ENCODE measurements around the gene RFLNA. TPM values are rescaled to one million over a fixed set of nuclear protein-coding genes. Genes with fewer than 3 reads are reported as not detected.

RFLNA gene
- polyA plus RNA-seq, 1 donor: 64.3 TPM

DNA sequence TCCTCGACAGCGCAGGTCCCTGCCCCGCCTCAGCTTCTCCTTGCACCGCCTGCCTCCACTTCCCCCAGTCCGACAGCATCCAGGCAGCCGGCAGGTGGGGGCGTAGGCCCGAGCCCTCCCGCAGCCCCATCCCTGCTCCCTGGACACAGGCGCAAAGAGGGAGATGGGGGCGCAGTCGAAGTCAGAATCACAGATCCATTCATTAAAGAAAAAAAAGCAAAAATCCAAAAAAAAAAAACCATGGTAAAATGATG lies 41.2 kb downstream of the RFLNA start:
- Histone ChIP-seq H3K36me3 (ENCODE audit: control insufficient read depth, insufficient read depth, low read length) (peaks cover 77% of the 10 kb centered on the region), H3K4me1 (ENCODE audit: control insufficient read depth, insufficient read depth, low read length) (peaks cover 8% of the 10 kb centered on the region), H3K4me3 (ENCODE audit: low read length) (no peak overlapping the region), H3K27me3 (ENCODE audit: control insufficient read depth, insufficient read depth, low read length) (no peaks in the 10 kb centered on the region), H3K9me3 (ENCODE audit: control insufficient read depth, low read depth, low read length) (no peaks in the 10 kb centered on the region), H3K27ac (ENCODE audit: low read length) (no peak overlapping the region)
- no CpG with 5 or more reads among the region's 12 CpGs for WGBS (ENCODE audit: insufficient coverage, low lambda C conversion rate)
- no peak for DNase-seq

DNA sequence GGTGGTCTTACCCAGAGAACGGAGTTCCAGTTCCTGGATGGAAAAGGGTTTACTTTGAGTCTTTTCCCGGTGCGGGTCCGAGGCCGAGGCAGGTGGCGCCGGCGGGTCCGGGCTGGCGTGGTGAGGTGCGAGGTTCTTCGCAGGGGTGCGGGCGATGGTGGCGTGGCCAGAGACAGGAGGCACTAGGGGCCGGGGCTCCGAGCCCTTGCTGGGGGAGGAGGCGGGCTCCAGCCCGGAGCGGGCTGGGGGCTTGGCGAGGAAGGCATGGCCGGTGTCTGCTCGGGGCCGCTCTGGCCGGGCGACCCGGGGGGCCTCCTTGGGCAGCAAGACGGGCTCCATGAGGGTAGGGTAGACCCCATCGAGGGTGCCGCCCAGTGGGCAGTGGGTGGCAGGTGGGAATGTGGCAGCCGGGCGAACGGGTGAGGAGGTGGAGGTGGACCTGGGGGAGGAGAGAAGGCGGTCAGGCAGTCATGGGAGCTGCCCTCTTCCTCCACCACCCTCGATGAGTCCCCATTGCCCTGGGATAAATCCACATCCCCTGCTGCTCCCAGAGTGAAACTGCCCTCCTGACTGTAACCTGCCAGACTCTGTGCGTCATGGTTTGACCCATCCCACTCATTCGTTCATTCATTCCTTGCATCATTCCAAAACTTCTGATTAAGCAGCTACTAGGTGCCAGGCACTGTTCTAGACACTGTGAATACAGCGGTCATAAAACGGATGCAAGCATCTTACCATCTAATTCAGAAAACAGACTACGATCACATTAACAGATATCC lies 42.0 kb downstream of the RFLNA start:
- Histone ChIP-seq H3K4me1 (ENCODE audit: control insufficient read depth, insufficient read depth, low read length) (peaks cover 8% of the 10 kb centered on the region), H3K36me3 (ENCODE audit: control insufficient read depth, insufficient read depth, low read length) (peaks cover 78% of the 10 kb centered on the region), H3K4me3 (ENCODE audit: low read length) (no peak overlapping the region), H3K9me3 (ENCODE audit: control insufficient read depth, low read depth, low read length) (no peaks in the 10 kb centered on the region), H3K27me3 (ENCODE audit: control insufficient read depth, insufficient read depth, low read length) (no peaks in the 10 kb centered on the region), H3K27ac (ENCODE audit: low read length) (no peak overlapping the region)
- DNase-seq: no peak
- no CpG with 5 or more reads among the region's 40 CpGs for WGBS (ENCODE audit: insufficient coverage, low lambda C conversion rate)

GRCh38 chr12:124337622-124338021 lies 42.7 kb downstream of the RFLNA start:
- Histone ChIP-seq H3K27ac (ENCODE audit: low read length) (no peak overlapping the region), H3K27me3 (ENCODE audit: control insufficient read depth, insufficient read depth, low read length) (no peaks in the 10 kb centered on the region), H3K9me3 (ENCODE audit: control insufficient read depth, low read depth, low read length) (no peaks in the 10 kb centered on the region), H3K36me3 (ENCODE audit: control insufficient read depth, insufficient read depth, low read length) (peaks cover 74% of the 10 kb centered on the region), H3K4me3 (ENCODE audit: low read length) (no peak overlapping the region), H3K4me1 (ENCODE audit: control insufficient read depth, insufficient read depth, low read length) (peaks cover 8% of the 10 kb centered on the region)
- DNase-seq: no peak
- no CpG with 5 or more reads among the region's 14 CpGs for WGBS (ENCODE audit: insufficient coverage, low lambda C conversion rate)

- Histone ChIP-seq H3K4me1 (ENCODE audit: control insufficient read depth, insufficient read depth, low read length) (peaks cover 8% of the 10 kb centered on the region), H3K27me3 (ENCODE audit: control insufficient read depth, insufficient read depth, low read length) (no peaks in the 10 kb centered on the region), H3K9me3 (ENCODE audit: control insufficient read depth, low read depth, low read length) (no peaks in the 10 kb centered on the region), H3K4me3 (ENCODE audit: low read length) (no peak overlapping the region), H3K36me3 (ENCODE audit: control insufficient read depth, insufficient read depth, low read length) (peaks cover 75% of the 10 kb centered on the region), H3K27ac (ENCODE audit: low read length) (no peak overlapping the region)
- WGBS (ENCODE audit: insufficient coverage, low lambda C conversion rate): 100% methylated on average over 3 of the region's 6 CpGs
- DNase-seq: no peak
Measured at GRCh38 chr12:124338448-124338847, 43.6 kb downstream of the RFLNA start.

- peaks cover 8% of the 10 kb centered on the region for H3K4me1 ChIP-seq (ENCODE audit: control insufficient read depth, insufficient read depth, low read length)
- peaks cover 75% of the 10 kb centered on the region for H3K36me3 ChIP-seq (ENCODE audit: control insufficient read depth, insufficient read depth, low read length)
- DNase-seq: no peak
- 100% methylated on average over 1 of the region's 3 CpGs for WGBS (ENCODE audit: insufficient coverage, low lambda C conversion rate)
- H3K27ac ChIP-seq (ENCODE audit: low read length): no peak overlapping the region
- H3K9me3 ChIP-seq (ENCODE audit: control insufficient read depth, low read depth, low read length): no peaks in the 10 kb centered on the region
- no peaks in the 10 kb centered on the region for H3K27me3 ChIP-seq (ENCODE audit: control insufficient read depth, insufficient read depth, low read length)
- H3K4me3 ChIP-seq (ENCODE audit: low read length): no peak overlapping the region
Measured at GRCh38 chr12:124338876-124339603, 44.1 kb downstream of the RFLNA start.

DNA sequence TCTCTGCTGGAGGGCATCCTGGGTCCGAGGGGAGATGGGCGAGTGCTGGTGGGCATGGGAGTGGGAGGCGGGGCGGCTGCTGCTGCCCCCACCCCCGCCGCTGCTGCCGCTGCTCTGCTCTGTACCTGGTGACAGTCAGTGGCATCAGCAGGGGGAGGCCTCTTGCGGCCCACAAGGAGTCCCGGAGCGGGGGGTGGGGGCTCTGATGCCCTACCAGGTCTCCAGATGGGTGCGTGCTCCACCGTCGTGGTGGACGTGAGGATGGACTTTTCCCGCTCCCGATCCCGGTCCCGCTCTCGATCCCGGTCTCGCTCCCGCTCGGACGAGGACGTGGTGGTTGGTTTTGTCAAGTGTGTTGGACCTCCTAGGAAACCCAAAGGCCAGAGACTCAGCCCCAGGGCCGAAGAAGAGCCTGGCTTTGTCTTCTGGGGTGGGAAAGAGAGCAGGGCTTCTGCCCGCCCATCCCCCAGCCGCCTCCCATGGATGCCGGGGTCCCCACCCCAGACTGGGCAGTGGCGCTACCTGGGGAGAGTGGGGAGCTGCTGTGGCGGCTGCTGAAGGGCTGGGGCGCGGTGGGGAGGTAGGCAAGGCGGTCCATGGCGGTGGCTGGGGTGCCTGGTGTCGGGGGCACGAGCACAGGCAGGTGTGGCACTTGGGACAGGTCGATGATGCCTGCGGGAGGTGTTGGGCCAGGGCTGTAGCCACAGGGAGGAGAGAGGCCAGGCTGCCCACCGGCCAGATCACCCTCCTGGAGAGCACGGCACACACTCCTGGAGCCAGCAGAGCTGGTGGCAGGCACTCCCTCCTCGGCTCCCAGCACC lies 45.4 kb downstream of the RFLNA start:
- Histone ChIP-seq H3K9me3 (ENCODE audit: control insufficient read depth, low read depth, low read length) (no peaks in the 10 kb centered on the region), H3K36me3 (ENCODE audit: control insufficient read depth, insufficient read depth, low read length) (peaks cover 75% of the 10 kb centered on the region), H3K27me3 (ENCODE audit: control insufficient read depth, insufficient read depth, low read length) (no peaks in the 10 kb centered on the region), H3K4me1 (ENCODE audit: control insufficient read depth, insufficient read depth, low read length) (peaks cover 4% of the 10 kb centered on the region), H3K4me3 (ENCODE audit: low read length) (no peak overlapping the region), H3K27ac (ENCODE audit: low read length) (no peak overlapping the region)
- no CpG with 5 or more reads among the region's 42 CpGs for WGBS (ENCODE audit: insufficient coverage, low lambda C conversion rate)
- DNase-seq: no peak

DNA sequence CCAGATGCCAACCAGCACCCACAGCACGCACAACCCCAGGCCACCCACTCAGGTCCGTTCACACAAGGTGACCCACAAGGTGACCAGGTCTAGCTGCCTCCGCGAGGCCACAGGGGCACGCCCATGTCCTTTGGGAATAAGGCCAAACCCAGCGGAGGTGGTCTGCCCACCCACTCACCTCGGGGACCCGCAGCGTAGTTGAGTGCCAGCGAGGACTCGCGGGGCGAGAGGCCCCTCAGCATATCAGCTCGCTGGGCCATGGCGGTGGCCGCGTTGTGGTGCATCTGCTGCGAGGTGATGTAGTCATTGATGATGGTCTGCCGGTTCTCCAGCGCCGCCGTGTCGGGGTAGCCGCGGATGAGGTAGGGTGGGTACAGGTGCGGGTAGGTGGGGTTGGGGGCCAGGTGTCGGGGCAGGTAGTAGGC lies 46.8 kb downstream of the RFLNA start:
- Histone ChIP-seq H3K36me3 (ENCODE audit: control insufficient read depth, insufficient read depth, low read length) (peaks cover 76% of the 10 kb centered on the region), H3K4me1 (ENCODE audit: control insufficient read depth, insufficient read depth, low read length) (peaks cover 3% of the 10 kb centered on the region), H3K27me3 (ENCODE audit: control insufficient read depth, insufficient read depth, low read length) (no peaks in the 10 kb centered on the region), H3K4me3 (ENCODE audit: low read length) (no peak overlapping the region), H3K9me3 (ENCODE audit: control insufficient read depth, low read depth, low read length) (no peaks in the 10 kb centered on the region), H3K27ac (ENCODE audit: low read length) (no peak overlapping the region)
- no peak for DNase-seq
- WGBS (ENCODE audit: insufficient coverage, low lambda C conversion rate): no CpG with 5 or more reads among the region's 27 CpGs

DNA sequence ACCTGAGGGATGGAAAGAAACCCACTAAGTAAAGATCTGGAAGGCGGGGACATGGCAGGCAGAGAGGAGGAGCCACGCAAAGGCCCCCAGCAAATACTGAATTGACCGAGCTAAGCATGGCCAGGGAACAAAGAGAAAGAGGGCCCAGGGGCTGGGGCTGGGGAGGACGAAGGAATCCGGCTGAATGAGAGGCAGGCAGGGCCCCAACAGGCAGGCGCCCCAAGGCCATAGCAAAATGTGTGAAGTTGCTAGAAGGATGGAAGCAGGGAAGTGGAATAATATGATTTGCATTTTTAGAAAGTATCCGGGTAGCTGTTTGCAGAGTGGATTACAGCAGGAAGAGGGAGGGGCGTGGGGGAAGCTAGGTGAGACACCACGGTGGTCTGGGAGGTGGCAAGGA lies 49.1 kb downstream of the RFLNA start:
- no peak for DNase-seq
- H3K36me3 ChIP-seq (ENCODE audit: control insufficient read depth, insufficient read depth, low read length): peaks cover 87% of the 10 kb centered on the region
- H3K27me3 ChIP-seq (ENCODE audit: control insufficient read depth, insufficient read depth, low read length): no peaks in the 10 kb centered on the region
- no peaks in the 10 kb centered on the region for H3K4me1 ChIP-seq (ENCODE audit: control insufficient read depth, insufficient read depth, low read length)
- no peak overlapping the region for H3K27ac ChIP-seq (ENCODE audit: low read length)
- no peaks in the 10 kb centered on the region for H3K9me3 ChIP-seq (ENCODE audit: control insufficient read depth, low read depth, low read length)
- H3K4me3 ChIP-seq (ENCODE audit: low read length): no peak overlapping the region
- 87% methylated on average over 3 of the region's 9 CpGs for WGBS (ENCODE audit: insufficient coverage, low lambda C conversion rate)

DNA sequence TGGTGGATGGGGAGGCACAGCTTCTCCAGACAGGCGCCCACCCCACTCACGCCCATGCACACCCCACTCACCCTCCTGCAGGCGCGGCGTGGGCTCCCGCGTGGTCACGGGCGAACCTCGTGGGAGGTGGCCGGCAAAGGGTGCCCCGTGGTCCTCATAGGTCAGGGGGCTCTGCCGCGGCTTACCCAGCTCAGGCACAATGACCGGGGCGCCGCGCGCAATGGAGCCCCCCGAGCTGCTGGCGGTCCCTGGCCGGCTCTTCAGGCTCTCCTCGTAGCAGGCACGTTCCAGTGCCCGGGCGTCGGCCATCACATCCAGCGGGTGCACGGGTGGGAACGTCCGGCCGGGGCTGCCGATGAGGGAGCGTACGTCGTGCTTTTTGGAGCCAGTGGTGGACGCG lies 49.6 kb downstream of the RFLNA start:
- Histone ChIP-seq H3K4me1 (ENCODE audit: control insufficient read depth, insufficient read depth, low read length) (no peaks in the 10 kb centered on the region), H3K9me3 (ENCODE audit: control insufficient read depth, low read depth, low read length) (no peaks in the 10 kb centered on the region), H3K27ac (ENCODE audit: low read length) (no peak overlapping the region), H3K4me3 (ENCODE audit: low read length) (no peak overlapping the region), H3K27me3 (ENCODE audit: control insufficient read depth, insufficient read depth, low read length) (no peaks in the 10 kb centered on the region), H3K36me3 (ENCODE audit: control insufficient read depth, insufficient read depth, low read length) (peaks cover 92% of the 10 kb centered on the region)
- WGBS (ENCODE audit: insufficient coverage, low lambda C conversion rate): no CpG with 5 or more reads among the region's 38 CpGs
- DNase-seq: no peak

DNA sequence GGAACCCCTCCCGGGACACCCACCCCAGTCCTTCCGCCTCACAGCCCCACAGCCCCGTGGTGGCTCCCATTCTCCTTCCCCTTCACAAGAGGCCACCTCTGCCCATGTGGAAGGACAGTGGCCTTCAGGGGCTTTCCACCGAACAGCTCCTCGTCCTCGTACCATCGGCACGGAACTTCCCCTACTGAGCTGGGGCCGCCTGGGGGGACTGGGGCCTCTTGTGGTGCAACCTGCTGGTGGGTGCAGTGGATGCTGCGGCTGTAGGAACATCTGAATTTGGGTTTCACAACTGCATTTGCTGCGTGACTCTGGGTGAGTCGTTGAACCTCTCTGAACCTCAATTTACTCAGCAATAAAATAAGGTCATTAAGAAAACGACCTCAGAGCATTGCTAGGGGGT lies 50.9 kb downstream of the RFLNA start:
- Histone ChIP-seq H3K27me3 (ENCODE audit: control insufficient read depth, insufficient read depth, low read length) (no peaks in the 10 kb centered on the region), H3K9me3 (ENCODE audit: control insufficient read depth, low read depth, low read length) (no peaks in the 10 kb centered on the region), H3K36me3 (ENCODE audit: control insufficient read depth, insufficient read depth, low read length) (peaks cover 94% of the 10 kb centered on the region), H3K4me3 (ENCODE audit: low read length) (no peak overlapping the region), H3K27ac (ENCODE audit: low read length) (no peak overlapping the region), H3K4me1 (ENCODE audit: control insufficient read depth, insufficient read depth, low read length) (no peaks in the 10 kb centered on the region)
- 92% methylated on average over 2 of the region's 13 CpGs for WGBS (ENCODE audit: insufficient coverage, low lambda C conversion rate)
- no peak for DNase-seq
